ENCODE results near the gene TAP2.

DNA sequence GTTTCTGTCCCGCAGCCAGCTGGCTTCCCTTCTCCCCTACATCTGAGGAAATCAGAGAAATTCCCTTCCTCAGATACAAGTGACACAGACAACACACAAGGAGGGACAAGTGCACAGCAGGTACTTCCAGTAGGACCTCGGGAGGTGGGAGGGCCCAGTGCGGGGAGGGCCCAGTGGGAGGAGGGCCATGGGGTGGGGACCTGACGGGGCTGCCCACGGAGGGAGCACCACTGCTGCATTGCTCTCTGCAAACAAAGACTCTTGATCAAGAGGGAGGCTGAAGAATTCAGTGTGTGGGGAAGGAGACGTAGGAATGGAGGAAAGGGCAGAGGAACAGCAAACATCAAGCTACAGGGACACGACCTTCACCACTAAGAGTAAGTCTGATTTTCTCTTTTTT is 9.0 kb downstream of the TAP2 start:
- TF ChIP-seq, protein P1, sequence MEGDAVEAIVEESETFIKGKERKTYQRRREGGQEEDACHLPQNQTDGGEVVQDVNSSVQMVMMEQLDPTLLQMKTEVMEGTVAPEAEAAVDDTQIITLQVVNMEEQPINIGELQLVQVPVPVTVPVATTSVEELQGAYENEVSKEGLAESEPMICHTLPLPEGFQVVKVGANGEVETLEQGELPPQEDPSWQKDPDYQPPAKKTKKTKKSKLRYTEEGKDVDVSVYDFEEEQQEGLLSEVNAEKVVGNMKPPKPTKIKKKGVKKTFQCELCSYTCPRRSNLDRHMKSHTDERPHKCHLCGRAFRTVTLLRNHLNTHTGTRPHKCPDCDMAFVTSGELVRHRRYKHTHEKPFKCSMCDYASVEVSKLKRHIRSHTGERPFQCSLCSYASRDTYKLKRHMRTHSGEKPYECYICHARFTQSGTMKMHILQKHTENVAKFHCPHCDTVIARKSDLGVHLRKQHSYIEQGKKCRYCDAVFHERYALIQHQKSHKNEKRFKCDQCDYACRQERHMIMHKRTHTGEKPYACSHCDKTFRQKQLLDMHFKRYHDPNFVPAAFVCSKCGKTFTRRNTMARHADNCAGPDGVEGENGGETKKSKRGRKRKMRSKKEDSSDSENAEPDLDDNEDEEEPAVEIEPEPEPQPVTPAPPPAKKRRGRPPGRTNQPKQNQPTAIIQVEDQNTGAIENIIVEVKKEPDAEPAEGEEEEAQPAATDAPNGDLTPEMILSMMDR (IDR thresholded peaks at IDR 0.05) = no peak
- TF ChIP-seq POLR2AphosphoS5 (IDR thresholded peaks at IDR 0.05) = no peak

Measured in prostate gland (tissue), 2 donors.